ENCODE measurements around the gene SEMA5A. TPM values are rescaled to one million over a fixed set of nuclear protein-coding genes. Genes with fewer than 3 reads are reported as not detected.

SEMA5A gene
- total RNA-seq, 4 donors from 2014 or later, result 0.46 to 3.2 (median 1.7) TPM

DNA sequence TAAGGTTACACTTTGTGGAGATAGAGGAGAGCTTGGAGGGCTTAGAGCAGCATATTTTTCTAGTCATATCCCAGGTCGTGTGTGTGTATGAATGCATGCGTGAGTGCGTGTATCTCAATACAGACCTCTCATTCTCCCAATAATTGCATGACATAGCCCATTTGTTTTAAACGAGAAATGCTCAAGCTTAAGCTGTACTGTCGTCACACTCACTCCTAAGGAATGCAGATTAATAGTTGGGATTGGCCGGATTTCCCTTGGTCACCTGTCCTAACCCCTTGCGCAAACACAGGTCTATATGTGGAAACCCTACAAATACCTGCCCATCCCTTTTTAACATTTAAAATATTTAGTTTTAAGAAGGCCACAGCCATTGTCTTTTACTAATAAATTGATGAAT, 165.8 kb downstream of the SEMA5A start:
- TF ChIP-seq POLR2A (IDR thresholded peaks at IDR 0.05), result no peak
- TF ChIP-seq, protein P1, sequence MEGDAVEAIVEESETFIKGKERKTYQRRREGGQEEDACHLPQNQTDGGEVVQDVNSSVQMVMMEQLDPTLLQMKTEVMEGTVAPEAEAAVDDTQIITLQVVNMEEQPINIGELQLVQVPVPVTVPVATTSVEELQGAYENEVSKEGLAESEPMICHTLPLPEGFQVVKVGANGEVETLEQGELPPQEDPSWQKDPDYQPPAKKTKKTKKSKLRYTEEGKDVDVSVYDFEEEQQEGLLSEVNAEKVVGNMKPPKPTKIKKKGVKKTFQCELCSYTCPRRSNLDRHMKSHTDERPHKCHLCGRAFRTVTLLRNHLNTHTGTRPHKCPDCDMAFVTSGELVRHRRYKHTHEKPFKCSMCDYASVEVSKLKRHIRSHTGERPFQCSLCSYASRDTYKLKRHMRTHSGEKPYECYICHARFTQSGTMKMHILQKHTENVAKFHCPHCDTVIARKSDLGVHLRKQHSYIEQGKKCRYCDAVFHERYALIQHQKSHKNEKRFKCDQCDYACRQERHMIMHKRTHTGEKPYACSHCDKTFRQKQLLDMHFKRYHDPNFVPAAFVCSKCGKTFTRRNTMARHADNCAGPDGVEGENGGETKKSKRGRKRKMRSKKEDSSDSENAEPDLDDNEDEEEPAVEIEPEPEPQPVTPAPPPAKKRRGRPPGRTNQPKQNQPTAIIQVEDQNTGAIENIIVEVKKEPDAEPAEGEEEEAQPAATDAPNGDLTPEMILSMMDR (IDR thresholded peaks at IDR 0.05 in 4 of 5, conservative IDR thresholded peaks at IDR 0.05 in 1 of 5), result no peak
- no peaks in the 10 kb centered on the region for H3K4me1 ChIP-seq
- no peaks in the 10 kb centered on the region for H3K9me3 ChIP-seq
- no peak for DNase-seq
- no peaks in the 10 kb centered on the region for H3K27me3 ChIP-seq
- H3K27ac ChIP-seq, result no peak overlapping the region
- no peak for ATAC-seq
- no peak overlapping the region for H3K4me3 ChIP-seq
- H3K36me3 ChIP-seq, result no peaks in the 10 kb centered on the region
- in situ Hi-C loops (cut with MboI; ENCODE audit: low sequenced_read_pairs in 4 of 4) (no loop called here), intact Hi-C loops (cut with DNase I; ENCODE audit: low total_unique reads) (no loop called here)

DNA sequence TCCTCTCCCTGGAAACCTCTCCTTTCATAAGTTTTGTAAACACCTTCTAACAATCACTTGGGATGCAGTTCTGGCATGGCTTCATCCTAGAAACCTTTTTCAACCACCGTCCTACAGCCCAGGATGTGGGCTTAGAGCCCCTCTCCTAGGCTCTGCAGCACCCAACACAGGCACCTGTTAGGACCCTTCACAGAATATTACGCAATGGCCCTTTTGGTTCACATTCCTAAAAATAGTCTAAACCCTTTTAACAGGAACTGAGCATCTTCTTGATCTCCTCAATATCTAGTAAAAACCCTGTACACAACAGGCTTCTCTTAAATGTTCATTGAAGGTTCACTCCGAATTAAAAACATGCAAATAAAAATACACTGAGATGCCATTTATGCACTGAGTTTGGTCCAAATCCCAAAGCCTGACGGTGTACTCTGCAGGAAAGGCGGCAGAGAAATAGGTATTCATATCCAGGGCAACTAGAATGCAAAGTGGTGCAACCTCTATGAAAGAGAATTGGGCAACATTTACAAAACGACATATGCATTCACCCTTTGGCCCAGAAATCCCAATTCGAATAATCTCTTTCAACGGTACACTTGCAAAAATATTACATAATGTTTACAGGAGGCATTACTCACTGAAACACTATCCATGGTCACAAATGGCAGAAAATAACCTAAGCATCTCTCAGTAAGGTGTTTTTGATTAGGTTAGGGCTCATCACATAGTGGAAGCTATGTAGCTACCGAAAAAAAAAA, 169.3 kb downstream of the SEMA5A start:
- ATAC-seq (no peak), DNase-seq (no peak)
- in situ Hi-C loops (cut with MboI; ENCODE audit: low sequenced_read_pairs in 4 of 4) (no loop called here), intact Hi-C loops (cut with DNase I; ENCODE audit: low total_unique reads) (no loop called here)
- no peak for TF ChIP-seq POLR2A (IDR thresholded peaks at IDR 0.05)
- TF ChIP-seq, protein P1 (IDR thresholded peaks at IDR 0.05 in 4 of 5, conservative IDR thresholded peaks at IDR 0.05 in 1 of 5), result no peak
- Histone ChIP-seq H3K27me3 (no peaks in the 10 kb centered on the region), H3K36me3 (no peaks in the 10 kb centered on the region), H3K27ac (no peak overlapping the region), H3K9me3 (no peaks in the 10 kb centered on the region), H3K4me3 (no peak overlapping the region), H3K4me1 (no peaks in the 10 kb centered on the region)

DNA sequence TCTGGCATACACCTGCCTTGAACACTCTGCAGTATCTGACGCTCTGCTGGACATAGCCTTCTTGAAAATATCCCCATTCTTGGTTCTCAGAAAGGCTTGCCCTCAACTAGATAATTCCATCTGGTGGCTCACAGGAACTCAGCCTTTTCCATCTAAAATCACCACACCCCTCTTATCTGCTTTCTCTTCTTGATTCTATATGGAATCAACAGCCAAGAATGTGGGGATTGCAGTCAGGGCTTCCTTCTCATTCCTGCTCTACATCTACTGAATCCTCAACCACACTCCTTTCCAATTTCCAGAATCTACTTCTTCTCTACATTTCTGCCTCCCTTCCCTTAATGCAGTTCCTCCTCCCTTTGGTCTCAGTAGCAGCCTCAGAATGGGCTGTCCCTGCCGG, 170.1 kb downstream of the SEMA5A start:
- intact Hi-C loops (cut with DNase I; ENCODE audit: low total_unique reads) (no loop called here), in situ Hi-C loops (cut with MboI; ENCODE audit: low sequenced_read_pairs in 4 of 4) (no loop called here)
- Histone ChIP-seq H3K9me3 (no peaks in the 10 kb centered on the region), H3K27me3 (no peaks in the 10 kb centered on the region), H3K27ac (no peak overlapping the region), H3K4me3 (no peak overlapping the region), H3K36me3 (no peaks in the 10 kb centered on the region), H3K4me1 (no peaks in the 10 kb centered on the region)
- ATAC-seq (no peak), DNase-seq (no peak)
- TF ChIP-seq, protein P1 (IDR thresholded peaks at IDR 0.05 in 4 of 5, conservative IDR thresholded peaks at IDR 0.05 in 1 of 5), result no peak
- TF ChIP-seq POLR2A (IDR thresholded peaks at IDR 0.05), result no peak

DNA sequence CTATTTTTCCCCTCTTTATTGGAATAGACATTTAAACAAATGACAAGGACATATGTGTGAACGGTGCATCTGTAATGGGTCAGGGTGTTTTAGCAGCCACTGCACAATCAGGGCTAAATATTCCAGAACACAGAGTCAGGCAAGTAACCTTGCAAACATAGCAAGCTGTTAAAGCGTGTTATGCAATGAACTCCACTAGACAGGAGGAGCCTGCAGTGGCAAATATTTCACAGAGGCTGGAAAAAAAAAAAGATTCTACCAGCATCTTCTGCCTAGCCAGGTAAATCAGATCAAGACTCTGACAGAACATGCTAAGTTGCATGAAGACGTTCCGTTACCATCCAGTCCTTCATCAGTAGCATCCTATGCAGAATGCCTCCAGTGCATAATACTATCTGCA, 171.8 kb downstream of the SEMA5A start:
- no peak for TF ChIP-seq POLR2A (IDR thresholded peaks at IDR 0.05)
- TF ChIP-seq, protein P1 (IDR thresholded peaks at IDR 0.05 in 4 of 5, conservative IDR thresholded peaks at IDR 0.05 in 1 of 5), result no peak
- ATAC-seq (no peak), DNase-seq (no peak)
- intact Hi-C loops (cut with DNase I; ENCODE audit: low total_unique reads), result no loop called here
- Histone ChIP-seq H3K27me3 (no peaks in the 10 kb centered on the region), H3K4me3 (no peak overlapping the region), H3K9me3 (no peaks in the 10 kb centered on the region), H3K27ac (no peak overlapping the region), H3K36me3 (no peaks in the 10 kb centered on the region), H3K4me1 (no peaks in the 10 kb centered on the region)
- in situ Hi-C loops (cut with MboI; ENCODE audit: low sequenced_read_pairs in 4 of 4), result loop anchor here in 1 of 4 donors (25.0 kb wide), 1 partner anchor 163 kb away; the partner anchor contains the start of gene SEMA5A

Measured in gastrocnemius medialis (tissue), 4 donors.